Upper lobe of left lung (tissue), 4 donors: ENCODE results near the gene FLAD1.

Experiments
- CTCF ChIP-seq, 6 experiments: fragments of 450-650 bp in 4 of 6; fragments of 200-600 bp in 2 of 6; sonication (generic) in 2 of 6; IDR thresholded peaks; one replicate each; pipeline ENCODE4 v1.5.1; 2016 to 2019; ENCODE audit warnings: antibody characterized with exemption in 6 of 6
- POLR2A ChIP-seq, 4 donors: fragments of 450-650 bp; IDR thresholded peaks; one replicate each; pipeline ENCODE4 v1.5.1; 2016 to 2017; ENCODE audit warnings: antibody characterized with exemption in 4 of 4, mild to moderate bottlenecking in 2 of 4

DNA sequence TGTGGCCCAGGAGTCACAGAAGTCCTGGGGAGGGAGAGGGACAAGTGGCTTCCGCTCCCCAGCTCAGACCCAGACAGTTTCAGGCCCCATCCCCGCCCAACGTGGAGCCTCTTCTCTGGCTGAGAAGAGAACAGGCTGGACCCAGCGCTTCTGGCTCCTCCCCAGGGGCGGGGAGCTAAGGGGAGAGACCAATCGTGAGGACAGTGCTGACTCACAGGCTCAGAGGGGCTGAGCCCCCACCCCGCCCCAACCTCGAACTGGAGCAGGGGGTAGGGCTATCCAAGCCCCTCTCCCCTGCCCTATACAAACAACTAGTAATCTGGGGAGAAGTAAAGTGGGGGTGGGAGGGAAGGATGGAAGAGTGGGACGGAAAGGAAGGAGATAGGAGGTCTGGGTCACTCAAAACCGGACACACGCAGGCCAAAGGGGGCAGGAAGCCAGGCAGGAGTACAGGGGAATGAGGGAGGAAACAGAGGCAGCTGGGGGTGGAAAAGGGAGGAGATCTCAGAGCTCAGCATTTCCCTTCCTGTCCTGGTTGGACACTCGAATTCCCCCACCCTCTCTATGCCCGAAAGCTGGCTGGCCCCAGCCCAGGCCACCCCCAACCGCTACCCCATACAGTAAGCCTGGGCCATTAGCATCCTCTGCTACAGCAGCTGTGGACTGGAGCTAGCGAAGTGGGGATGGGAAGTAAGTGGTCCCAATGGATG lies 12.4 kb upstream of the FLAD1 start, which contains the start of gene SHC1:
- no peak for TF ChIP-seq CTCF (IDR thresholded peaks at IDR 0.05)
- TF ChIP-seq POLR2A (IDR thresholded peaks at IDR 0.05) = peak in 3 of 4 donors; percentile 39 to 87 (median 77)
